ENCODE measurements around the gene ZNF217. TPM values are rescaled to one million over a fixed set of nuclear protein-coding genes. Genes with fewer than 3 reads are reported as not detected.
"Not testable (repeated sequence)": the region's sequence is repeated elsewhere in the genome, so short reads cannot be mapped to it uniquely, and the experiment has no call there.

ZNF217 gene
- total RNA-seq = 40.0 and 40.8 TPM in 2 replicates

DNA sequence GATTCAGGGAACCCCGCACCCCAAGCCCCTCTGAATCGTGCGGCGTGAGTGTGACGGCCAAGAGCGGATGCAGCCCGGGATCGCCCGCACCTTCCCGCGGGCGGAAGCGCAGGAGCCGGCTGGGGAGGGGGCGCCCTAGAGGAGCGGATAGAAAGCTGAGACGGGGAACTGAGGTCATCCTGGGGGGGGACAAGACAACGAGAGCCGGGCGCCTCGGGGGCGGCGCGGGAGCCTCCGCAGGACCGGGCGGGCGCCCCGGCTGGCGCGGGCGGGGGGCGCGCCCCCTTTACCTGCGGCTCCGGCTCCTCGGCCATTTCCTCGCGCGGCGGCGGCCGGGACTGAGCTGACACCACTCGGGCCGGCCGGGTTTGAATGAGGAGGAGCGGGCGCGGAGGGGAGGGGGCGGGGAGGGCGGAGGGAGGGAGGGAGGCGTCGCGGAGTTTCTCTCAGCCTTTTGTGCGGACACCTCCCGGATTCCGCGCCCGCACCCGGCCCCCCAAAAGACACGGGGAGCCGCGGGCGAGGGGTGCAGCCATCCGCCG lies at the start of gene ZNF217:
TSS of gene ZNF217 (minus strand) at position 374 of the 542 bp plus-strand sequence. CDS start 11,013 bp downstream, outside the sequence.
- peak within 1 kb of the TSS; percentile 88 for H3K4me3 ChIP-seq (ENCODE audit: low read depth, low read length)
- not testable (repeated sequence) for H3K27me3 ChIP-seq (ENCODE audit: control insufficient read depth, insufficient read depth, low read length); DNase-seq (ENCODE audit: low read depth); H3K36me3 ChIP-seq (ENCODE audit: control insufficient read depth, insufficient read depth, low read length)
- peak; percentile 20 for TF ChIP-seq CTCF (IDR thresholded peaks at IDR 0.05; ENCODE audit: insufficient read depth, low read length, poor library complexity, severe bottlenecking)

- Histone ChIP-seq H3K36me3 (ENCODE audit: control insufficient read depth, insufficient read depth, low read length) (no peaks in the 10 kb centered on the region), H3K27me3 (ENCODE audit: control insufficient read depth, insufficient read depth, low read length) (no peaks in the 10 kb centered on the region), H3K4me3 (ENCODE audit: low read depth, low read length) (no peak overlapping the region)
- TF ChIP-seq CTCF (IDR thresholded peaks at IDR 0.05; ENCODE audit: insufficient read depth, low read length, poor library complexity, severe bottlenecking) = no peak
- peak; percentile 70 for DNase-seq (ENCODE audit: low read depth)
These were observed 49.6 kb upstream of the ZNF217 start for GRCh38 chr20:53643031-53643832.

DNA sequence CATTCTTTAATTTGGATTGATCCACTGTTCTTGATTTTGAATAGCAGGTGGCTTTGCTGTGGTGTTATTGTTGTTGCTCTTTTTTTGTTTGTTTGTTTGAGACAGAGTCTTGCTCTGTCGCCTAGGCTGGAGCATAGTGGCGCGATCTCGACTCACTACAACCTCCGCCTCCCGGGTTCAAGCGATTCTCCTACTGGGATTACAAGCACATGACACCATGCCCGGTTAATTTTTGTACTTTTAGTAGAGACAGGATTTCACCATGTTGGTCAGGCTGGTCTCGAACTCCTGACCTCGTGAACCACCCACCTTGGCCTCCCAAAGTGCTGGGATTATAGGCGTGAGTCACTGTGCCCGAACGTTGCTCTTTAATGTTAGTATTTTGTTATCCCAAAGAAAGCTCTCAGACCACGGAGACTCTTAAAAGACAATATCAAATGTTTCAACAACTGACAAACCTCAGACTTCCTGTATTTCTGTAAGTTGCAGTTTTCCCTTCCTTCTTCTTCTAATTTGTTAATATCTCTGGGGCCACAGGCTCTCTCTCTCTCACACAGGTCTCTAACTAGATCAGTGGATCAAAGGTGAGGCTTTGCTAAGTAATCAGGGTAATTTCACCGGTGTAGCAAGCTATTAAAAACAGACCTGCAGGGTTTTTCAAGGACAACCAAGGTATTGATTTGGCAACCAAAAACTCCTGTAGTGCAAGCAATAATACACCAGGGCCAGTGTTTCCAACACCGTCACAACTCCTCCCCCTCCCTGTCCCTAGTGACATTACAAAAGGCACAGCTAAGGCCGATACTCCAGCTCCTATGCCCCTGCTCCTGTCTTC lies 48.8 kb upstream of the ZNF217 start:
- TF ChIP-seq CTCF (IDR thresholded peaks at IDR 0.05; ENCODE audit: insufficient read depth, low read length, poor library complexity, severe bottlenecking) = no peak
- peak; percentile 31 for DNase-seq (ENCODE audit: low read depth)
- no peaks in the 10 kb centered on the region for H3K36me3 ChIP-seq (ENCODE audit: control insufficient read depth, insufficient read depth, low read length)
- H3K4me3 ChIP-seq (ENCODE audit: low read depth, low read length) = no peak overlapping the region
- no peaks in the 10 kb centered on the region for H3K27me3 ChIP-seq (ENCODE audit: control insufficient read depth, insufficient read depth, low read length)

GRCh38 chr20:53639647-53640440 lies 46.2 kb upstream of the ZNF217 start:
- H3K27me3 ChIP-seq (ENCODE audit: control insufficient read depth, insufficient read depth, low read length) = no peaks in the 10 kb centered on the region
- no peak for TF ChIP-seq CTCF (IDR thresholded peaks at IDR 0.05; ENCODE audit: insufficient read depth, low read length, poor library complexity, severe bottlenecking)
- no peaks in the 10 kb centered on the region for H3K36me3 ChIP-seq (ENCODE audit: control insufficient read depth, insufficient read depth, low read length)
- DNase-seq (ENCODE audit: low read depth) = no peak
- no peak overlapping the region for H3K4me3 ChIP-seq (ENCODE audit: low read depth, low read length)

DNA sequence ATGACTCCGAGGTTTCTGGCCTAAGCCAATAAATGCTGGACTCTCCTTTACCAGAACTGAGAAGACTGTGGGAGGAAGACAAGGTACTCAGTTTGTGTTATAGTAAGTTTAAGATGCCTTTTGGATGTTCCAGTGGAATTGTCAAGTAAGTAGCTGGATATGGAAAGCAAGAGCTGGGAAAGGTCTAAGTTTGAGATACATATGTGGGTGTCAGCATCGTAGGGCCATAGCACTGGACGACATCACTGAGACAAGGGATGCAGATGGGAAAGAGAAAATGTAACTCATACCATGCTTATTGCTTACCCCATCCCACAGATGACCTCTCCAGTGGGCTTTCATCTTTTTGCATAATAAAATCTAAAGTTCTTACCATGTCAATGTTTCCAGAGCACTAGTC lies 45.5 kb upstream of the ZNF217 start:
- no peak overlapping the region for H3K4me3 ChIP-seq (ENCODE audit: low read depth, low read length)
- no peak for DNase-seq (ENCODE audit: low read depth)
- no peaks in the 10 kb centered on the region for H3K36me3 ChIP-seq (ENCODE audit: control insufficient read depth, insufficient read depth, low read length)
- TF ChIP-seq CTCF (IDR thresholded peaks at IDR 0.05; ENCODE audit: insufficient read depth, low read length, poor library complexity, severe bottlenecking) = no peak
- H3K27me3 ChIP-seq (ENCODE audit: control insufficient read depth, insufficient read depth, low read length) = no peaks in the 10 kb centered on the region

GRCh38 chr20:53637310-53637709 lies 43.7 kb upstream of the ZNF217 start:
- DNase-seq (ENCODE audit: low read depth); H3K27me3 ChIP-seq (ENCODE audit: control insufficient read depth, insufficient read depth, low read length); H3K4me3 ChIP-seq (ENCODE audit: low read depth, low read length); H3K36me3 ChIP-seq (ENCODE audit: control insufficient read depth, insufficient read depth, low read length): not testable (repeated sequence)

Measured in kidney epithelial cell (primary cell).